Astrocyte of the cerebellum (primary cell): ENCODE measurements around the gene RELB.

Experiments used
- DNase-seq: peaks from one replicate; pipeline ENCODE4 v3.0.0-alpha.2; 2011; ENCODE audit warnings: low read depth
- H3K4me3 ChIP-seq: 2 replicates; pipeline ENCODE4 v1.5.1; 2011; ENCODE audit warnings: mild to moderate bottlenecking, low read depth, low read length, moderate library complexity
- CTCF ChIP-seq: IDR thresholded peaks from 2 replicates; pipeline ENCODE4 v1.5.1; 2012; ENCODE audit warnings: low read length, low read depth, moderate library complexity, mild to moderate bottlenecking; ENCODE audit errors: missing control alignments
- in situ Hi-C: cut with HindIII; loops from 2 replicates; pipeline ENCODE4 v1.10.0; 2017; ENCODE audit warnings: low sequenced_read_pairs

Gene RELB

GRCh38 chr19:45082170-45082569 is 80.9 kb downstream of the RELB start:
- no peak for TF ChIP-seq CTCF
- no peak overlapping the region for H3K4me3 ChIP-seq
- in situ Hi-C loops, result no loop called here
- no peak for DNase-seq

GRCh38 chr19:45086480-45086879 is 85.2 kb downstream of the RELB start:
- no peak overlapping the region for H3K4me3 ChIP-seq
- no peak for DNase-seq
- no peak for TF ChIP-seq CTCF
- in situ Hi-C loops, result no loop called here

DNA sequence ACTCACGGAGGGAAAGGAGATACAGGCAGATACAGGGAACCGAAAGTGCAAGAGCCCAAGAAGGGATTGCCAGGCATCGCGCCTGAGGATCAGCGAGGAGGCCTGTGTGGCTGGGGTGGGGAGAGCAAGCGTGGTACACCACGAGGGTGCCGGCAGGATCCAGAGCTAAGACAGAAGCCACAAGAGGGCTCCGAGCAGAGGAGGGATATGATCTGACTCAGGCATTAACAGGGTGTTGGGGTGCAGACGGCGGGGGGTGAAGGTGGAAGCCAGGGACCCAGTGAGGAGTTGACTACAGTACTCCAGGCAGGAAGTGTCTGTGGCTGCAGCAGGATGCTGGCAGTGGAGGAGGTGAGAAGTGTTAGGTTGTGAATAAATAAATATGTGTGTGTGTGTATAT is 86.3 kb downstream of the RELB start:
- in situ Hi-C loops, result no loop called here
- no peak overlapping the region for H3K4me3 ChIP-seq
- DNase-seq, result no peak
- TF ChIP-seq CTCF, result no peak
